ENCODE results near the gene OAF.

Gene OAF

DNA sequence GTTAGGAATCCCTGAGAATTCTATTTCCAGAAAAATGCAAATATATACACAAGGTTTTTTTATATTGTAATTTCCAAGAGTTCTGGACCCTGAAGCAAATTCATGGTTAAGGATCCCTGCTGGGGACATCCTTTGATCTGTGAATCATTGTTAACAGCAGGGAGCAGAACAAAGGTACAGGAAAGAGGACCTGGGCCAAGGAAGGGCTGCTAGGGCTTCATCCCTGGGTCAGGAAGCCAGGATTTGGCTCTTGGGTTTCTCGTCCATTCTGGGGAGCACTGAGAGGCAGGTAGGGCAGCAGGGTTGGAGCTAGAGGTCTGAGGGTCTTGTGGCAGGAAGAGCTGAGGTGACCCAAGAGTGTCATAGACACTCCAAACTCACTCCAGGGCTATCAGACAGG is 10.2 kb upstream of the OAF start:
- in situ Hi-C loops (cut with MboI; ENCODE audit: low sequenced_read_pairs, unreplicated experiment): no loop called here
- no peak for DNase-seq (ENCODE audit: low spot score)
- TF ChIP-seq, protein P1, sequence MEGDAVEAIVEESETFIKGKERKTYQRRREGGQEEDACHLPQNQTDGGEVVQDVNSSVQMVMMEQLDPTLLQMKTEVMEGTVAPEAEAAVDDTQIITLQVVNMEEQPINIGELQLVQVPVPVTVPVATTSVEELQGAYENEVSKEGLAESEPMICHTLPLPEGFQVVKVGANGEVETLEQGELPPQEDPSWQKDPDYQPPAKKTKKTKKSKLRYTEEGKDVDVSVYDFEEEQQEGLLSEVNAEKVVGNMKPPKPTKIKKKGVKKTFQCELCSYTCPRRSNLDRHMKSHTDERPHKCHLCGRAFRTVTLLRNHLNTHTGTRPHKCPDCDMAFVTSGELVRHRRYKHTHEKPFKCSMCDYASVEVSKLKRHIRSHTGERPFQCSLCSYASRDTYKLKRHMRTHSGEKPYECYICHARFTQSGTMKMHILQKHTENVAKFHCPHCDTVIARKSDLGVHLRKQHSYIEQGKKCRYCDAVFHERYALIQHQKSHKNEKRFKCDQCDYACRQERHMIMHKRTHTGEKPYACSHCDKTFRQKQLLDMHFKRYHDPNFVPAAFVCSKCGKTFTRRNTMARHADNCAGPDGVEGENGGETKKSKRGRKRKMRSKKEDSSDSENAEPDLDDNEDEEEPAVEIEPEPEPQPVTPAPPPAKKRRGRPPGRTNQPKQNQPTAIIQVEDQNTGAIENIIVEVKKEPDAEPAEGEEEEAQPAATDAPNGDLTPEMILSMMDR (IDR thresholded peaks at IDR 0.05; ENCODE audit: borderline replicate concordance, control extremely low read depth, extremely low read depth, insufficient read depth, missing control alignments): no peak

DNA sequence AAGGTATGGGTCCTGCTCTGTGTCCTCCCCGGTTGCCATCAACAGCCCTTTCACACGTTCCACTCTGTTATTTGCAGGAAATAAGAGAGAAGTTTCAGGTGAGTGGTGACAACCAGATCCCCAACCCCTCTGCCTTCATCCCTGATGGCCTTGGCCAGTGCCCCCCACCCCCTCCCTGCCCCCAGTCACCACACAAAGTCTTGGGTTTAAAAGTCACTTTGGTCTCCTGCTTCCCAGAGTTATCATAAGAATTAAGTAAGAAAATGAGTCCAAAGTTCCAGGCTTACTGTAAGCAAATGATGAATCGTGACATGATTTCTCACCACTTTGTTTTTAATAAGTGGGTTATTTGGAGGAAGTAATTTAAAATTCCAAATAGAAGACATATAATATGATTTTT is 9.2 kb upstream of the OAF start:
- in situ Hi-C loops (cut with MboI; ENCODE audit: low sequenced_read_pairs, unreplicated experiment): no loop called here
- DNase-seq (ENCODE audit: low spot score): no peak
- TF ChIP-seq, protein P1 (IDR thresholded peaks at IDR 0.05; ENCODE audit: borderline replicate concordance, control extremely low read depth, extremely low read depth, insufficient read depth, missing control alignments): no peak

DNA sequence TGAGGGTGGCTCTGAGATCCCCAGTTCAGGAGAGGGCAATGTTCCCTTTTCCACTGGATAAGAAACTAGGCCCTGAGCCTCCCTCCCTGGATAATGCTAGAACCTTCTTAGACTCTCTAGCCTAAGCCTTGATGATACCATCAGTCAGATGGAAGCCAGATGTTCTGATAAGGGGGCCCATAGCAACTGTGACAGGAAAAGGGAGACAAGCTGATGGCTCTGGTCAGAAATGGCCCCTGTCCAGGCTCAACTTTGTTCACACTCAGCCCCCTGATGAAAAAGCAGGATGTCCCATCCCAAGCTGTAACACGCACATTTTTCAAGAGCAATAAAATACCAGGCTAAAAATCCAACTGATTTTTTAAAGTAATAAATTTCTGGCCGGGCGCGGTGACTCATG is 7.2 kb upstream of the OAF start:
- in situ Hi-C loops (cut with MboI; ENCODE audit: low sequenced_read_pairs, unreplicated experiment): no loop called here
- TF ChIP-seq, protein P1 (IDR thresholded peaks at IDR 0.05; ENCODE audit: borderline replicate concordance, control extremely low read depth, extremely low read depth, insufficient read depth, missing control alignments): no peak
- DNase-seq (ENCODE audit: low spot score): no peak

DNA sequence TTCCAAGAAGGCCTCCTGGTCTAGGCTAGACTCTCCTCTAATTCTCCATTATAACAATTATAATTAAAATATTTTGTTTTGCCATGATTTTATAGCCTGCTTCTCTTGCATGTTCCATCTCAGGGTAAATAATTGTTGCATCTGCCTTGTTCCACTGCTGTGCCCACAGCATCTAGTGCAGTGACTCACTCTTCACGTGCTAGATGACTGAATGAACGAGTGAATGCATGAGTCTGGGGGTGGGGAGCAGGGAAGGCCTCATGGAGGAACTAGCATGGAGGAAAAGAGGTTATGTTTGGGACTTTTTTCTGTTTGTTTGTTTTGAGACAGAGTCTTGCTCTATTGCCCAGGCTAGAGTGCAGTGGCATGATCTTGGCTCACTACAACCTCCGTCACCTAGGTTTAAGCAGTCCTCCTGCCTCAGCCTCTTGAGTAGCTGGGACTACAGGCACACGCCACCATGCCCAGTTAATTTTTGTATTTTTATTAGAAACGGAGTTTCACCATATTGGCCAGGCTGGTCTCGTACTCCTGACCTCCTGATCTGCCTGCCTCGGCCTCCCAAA is 5.2 kb upstream of the OAF start:
- DNase-seq (ENCODE audit: low spot score): no peak
- TF ChIP-seq, protein P1 (IDR thresholded peaks at IDR 0.05; ENCODE audit: borderline replicate concordance, control extremely low read depth, extremely low read depth, insufficient read depth, missing control alignments): no peak
- in situ Hi-C loops (cut with MboI; ENCODE audit: low sequenced_read_pairs, unreplicated experiment): no loop called here

DNA sequence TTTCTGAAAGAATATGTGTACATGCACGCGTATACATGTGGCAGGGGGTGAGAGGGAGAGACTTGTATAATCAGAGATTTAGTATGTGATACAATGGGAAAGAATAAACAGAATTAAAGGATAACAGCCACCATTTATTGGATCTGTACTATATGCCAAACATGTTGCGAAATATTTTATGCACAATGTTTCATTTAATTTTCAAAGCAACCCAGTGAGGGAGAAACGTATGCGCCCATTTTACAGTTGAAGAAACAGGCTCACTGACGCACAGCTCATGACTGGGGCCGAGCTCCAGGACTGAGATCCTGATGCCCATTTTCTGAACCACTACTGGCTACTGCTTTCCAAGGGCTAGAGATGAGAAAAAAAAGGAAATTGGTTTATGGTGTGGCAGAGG is 3.3 kb upstream of the OAF start:
- in situ Hi-C loops (cut with MboI; ENCODE audit: low sequenced_read_pairs, unreplicated experiment): no loop called here
- DNase-seq (ENCODE audit: low spot score): no peak

DNA sequence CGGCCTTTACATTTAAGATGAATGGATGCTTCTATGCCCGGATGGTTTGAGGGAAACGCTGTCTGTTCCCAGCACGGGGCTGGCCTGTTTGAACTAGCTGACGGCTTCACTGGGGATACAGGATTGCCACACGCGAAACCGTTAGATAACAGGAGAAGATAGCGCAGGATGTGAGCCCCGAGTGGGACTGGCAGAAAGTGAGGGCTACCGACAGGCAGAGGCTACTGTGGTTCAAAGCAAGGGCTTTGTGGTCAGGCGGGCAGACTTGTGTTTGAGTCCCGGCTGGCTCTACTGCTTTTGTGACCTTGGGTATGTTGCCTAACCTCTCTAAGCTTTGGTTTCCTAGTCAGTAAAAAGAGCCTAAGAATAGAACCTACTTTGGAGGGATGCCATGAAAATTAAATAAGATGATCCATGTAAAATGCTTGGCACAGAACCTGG is 2.8 kb upstream of the OAF start:
- DNase-seq (ENCODE audit: low spot score): no peak
- in situ Hi-C loops (cut with MboI; ENCODE audit: low sequenced_read_pairs, unreplicated experiment): no loop called here

More for the DNA sequence above, 3.3 kb upstream of the OAF start:
- TF ChIP-seq, protein P1 (IDR thresholded peaks at IDR 0.05; ENCODE audit: borderline replicate concordance, control extremely low read depth, extremely low read depth, insufficient read depth, missing control alignments): no peak

More for the DNA sequence above, 2.8 kb upstream of the OAF start:
- TF ChIP-seq, protein P1 (IDR thresholded peaks at IDR 0.05; ENCODE audit: borderline replicate concordance, control extremely low read depth, extremely low read depth, insufficient read depth, missing control alignments): no peak

Measured in GM13976 (cell line).